ENCODE data around the gene CBFA2T3.
"Not testable (repeated sequence)": the region's sequence is repeated elsewhere in the genome, so short reads cannot be mapped to it uniquely, and the experiment has no call there.

The CBFA2T3 gene

DNA sequence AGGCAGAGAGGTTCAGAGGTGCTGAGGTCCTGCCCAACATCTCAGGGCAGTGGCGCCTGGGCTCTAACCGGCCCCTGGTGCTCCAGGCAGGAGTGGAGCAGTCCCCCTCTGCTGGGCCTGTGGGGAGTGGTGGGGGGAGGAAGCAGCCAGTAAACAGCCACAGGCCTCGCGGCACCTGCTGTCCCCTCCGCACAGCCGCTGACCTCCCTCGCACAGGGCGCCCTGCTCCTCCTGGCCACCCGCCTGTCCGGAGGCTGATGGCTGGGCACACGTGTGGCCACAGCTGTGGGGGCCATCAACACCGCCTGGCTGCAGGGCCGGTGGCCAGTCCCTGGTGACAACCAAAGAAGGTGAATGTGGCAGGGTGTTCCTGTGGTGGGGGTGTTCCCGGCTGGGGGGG lies 73.7 kb downstream of the CBFA2T3 start:
- no peak for DNase-seq

DNA sequence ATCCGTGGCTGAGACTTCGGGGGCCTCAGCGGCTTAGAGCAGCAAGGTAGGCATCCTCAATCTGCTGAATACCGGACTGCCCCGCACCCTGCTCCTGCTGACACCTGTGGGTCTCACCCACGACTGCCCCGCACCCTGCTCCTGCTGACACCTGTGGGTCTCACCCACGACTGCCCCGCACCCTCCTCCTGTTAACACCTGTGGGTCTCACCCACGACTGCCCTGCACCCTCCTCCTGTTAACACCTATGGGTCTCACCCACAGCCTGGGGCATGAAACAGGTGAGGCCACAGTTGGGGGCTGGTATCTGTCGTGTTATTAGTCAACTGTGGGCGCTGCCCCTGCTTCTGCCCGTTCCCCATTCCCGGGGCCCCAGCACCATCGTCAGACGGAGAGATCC lies 74.3 kb downstream of the CBFA2T3 start:
- DNase-seq = no peak

DNA sequence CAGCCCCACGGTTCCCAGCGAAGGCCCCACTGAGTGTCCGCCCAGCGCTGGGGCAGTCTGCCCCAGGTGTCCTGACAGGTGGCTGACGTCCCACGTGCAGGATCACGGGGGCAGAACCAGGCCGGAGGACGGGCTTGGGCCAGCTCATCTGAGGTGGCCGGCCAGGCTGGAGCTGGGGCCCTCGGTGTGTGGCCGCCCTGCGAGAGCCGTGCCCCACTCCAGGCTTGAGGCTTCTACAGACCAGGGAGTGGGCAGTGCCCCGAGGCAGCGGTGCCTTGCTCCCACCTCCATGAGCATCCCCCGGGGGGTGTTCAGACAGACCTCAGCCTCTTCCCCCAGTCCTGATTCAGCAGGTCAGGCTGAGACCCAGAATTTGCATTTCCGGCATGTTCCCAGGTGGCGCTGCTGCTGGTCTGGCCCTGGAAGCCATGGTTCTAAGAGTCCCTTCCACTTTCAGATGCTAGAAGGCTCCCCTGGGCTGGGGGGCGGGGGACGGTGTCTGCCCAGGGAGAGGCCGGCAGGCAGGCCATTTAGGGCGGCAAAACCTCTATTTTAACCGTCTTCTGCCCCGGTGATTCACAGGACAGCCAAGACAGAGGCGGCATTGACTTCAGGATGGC lies 75.2 kb downstream of the CBFA2T3 start:
- no peak for DNase-seq

DNA sequence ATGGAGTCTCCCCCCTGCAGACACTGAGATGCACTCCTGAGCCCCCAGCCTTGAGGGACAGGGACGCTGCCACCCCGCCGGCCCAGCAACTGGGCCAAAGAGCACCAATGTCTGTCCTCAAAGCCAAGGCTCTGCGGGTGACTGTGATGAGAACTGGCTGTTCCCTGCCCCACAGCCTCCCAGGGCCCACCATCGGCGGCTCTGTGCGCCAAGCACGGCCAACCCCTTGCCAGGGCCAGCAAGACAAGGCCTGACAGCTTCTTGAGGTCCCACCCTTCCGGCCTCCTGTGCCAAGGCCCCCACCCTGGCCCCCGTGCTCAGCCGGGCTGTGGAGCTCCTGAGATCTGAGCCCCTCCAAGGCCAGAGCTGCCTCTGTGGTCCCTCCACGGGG lies 76.3 kb downstream of the CBFA2T3 start:
- no peak for DNase-seq

DNA sequence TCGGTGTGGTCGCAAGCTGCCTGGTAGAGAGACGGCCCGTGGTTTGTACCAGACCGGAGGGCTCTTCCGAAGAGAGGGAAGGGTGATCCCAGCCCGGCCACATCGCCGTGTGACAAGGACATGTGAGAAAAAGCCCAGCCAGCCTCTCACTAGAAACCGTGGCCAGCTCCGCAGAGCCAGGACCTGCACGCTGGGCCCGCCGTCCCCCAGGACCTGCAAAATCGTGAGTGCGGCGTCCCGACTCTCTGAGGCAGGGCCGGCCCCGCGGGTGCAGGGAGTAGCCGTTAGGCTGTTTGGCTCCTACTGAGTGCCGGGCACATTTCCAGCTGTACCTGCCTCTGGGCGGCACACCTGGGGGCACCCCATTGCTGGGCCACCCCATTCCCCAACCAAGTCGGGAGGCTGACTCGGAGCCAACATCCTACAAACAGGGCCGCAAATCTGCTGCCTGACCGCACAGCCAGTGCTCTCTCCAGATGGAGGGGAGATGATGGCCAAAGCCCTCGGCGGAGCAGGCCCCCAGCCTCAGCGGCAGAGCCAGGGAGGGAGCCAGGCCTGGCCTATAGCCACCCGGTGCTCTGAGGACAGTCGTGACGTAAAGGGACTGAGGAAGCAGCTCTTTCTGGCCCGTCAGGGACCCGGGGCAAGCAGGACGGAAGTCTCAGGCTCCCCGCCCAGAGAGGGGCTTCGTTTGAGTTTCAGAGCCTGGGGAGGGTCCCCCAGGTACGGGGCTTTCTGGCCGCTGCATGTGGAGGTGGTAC lies 76.9 kb downstream of the CBFA2T3 start:
- no peak for DNase-seq

DNA sequence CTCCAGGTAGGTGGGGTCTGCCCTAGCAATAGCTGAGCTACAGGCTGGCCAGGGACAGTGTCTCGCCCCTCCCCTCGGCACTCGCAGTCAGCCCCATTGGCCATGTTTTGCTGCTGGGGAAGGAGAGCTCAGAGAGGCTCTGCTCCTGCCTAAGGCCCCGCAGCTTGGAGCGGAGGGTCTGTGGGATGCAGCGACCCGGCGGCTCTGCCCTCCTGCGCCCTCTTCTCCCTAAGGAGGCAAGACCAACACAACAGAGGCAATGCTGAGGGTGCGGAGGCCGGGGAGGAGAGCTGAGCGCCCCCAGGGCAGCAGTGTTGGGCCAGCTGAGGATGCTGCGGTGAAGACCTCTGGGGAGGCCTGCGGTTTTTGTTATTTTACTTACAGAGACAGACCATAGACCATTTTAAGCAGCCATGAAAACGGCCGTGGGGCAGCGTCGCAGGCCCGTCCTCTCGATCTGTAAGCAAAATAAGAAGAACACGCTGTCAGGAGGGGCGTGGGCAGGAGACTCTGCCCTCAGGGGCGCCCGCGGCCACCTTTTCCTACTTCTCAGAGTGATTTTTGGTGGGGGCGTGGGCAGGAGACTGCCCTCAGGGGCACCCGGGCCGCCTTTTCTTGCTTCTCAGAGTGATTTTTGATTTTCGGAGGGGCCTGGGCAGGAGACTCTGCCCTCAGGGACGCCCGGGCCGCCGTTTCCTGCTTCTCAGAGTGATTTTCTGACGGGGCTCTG lies 79.1 kb downstream of the CBFA2T3 start:
- DNase-seq = no peak

DNA sequence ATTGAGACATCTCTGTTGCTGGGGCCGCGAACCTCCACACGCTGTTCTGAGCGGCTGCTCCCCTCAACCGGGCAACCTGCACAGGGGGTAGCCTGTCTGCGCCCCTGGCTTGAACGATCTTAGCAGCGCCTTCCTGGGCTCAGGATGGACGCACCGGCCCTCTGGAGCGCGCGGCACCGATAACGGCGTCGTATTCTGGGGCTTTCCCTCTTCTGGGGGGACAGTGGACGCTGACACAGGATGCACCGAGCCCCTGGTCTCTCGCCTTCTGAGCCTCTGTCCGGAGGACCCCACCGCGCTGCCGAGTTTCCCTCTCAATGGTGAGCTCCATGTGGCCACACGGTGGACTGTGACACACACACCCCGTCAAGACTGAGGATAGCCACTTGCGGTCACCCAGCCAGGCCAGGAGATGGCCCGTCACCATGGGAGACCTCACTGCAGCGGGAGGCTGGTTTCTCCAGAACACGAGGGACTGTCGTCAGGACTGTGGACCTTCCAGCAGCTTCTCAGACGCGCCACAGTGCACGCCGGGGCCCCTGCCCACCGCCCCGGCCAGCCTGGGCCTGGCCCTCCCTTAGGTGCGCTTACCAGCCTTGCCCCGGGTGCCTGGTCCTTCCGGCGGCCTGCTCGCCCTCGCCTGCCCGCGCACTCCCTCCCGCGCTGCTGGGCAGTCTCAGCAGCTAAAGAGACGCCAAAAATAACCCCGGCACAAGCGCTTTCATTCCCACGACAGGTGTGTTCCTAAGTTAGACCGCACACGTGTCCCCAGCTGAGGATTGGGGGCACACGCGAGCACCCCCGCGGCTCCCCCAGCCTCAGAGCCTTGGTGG lies 80.6 kb downstream of the CBFA2T3 start:
- DNase-seq = no peak

DNA sequence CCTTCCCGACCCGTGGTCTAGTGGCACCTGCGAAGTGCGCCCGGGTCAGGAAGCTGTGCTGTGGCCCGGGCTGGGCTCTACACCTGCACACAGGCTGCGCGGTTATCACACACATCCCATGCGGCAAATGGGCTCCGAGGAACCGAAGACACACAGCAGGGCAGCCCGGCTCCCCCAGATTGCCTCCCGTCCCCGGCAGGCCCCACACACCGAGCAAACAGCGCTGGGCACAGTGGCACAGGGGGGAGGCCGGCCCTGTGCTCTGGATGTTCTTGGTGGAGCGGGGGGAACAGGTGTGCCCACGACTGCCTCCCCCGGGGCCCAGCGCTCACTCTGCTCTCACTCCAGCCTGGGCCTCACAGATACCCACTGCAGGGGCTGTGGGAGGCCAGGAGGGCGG lies 81.7 kb downstream of the CBFA2T3 start:
- DNase-seq = no peak

DNA sequence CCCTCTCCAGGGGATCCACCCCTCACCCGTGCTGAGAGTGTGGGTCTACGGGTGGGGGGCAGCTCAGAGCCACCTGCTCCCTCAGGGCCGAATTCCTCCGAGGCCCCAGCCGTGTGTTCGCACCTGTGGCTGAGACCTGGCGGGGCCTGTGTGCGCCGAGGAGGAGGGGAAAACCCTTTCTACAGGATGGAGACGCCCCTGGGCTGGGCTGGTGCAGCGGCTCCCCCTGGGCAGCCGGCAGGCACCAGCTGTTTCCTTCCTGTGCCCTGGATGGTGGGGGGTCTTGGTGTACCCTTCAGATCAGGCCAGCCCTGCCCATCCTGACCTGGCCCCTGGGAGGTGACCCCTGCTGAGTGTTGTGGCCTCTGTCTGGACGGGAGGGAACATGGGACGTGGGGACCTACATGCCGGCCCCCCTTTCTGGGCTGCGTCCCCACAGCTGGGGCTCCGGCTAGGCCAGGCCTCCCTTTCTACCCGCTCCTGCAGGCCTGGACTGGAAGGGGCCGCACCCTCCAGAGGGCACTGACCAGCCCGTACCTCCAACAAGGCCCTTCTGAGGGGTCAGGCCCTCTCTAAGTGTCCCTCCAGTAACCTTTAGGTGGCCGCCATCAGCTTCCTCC lies 82.2 kb downstream of the CBFA2T3 start:
- DNase-seq = no peak

DNA sequence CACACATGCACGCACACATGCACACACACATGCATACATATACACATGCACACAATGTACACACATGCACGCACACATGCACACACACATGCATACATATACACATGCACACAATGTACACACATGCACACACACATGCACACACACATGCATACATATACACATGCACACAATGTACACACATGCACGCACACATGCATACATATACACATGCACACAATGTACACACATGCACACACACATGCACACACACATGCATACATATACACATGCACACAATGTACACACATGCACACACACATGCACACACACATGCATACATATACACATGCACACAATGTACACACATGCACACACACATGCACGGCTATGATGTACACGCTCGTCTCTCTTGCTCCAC lies 82.7 kb downstream of the CBFA2T3 start:
- DNase-seq = not testable (repeated sequence)

DNA sequence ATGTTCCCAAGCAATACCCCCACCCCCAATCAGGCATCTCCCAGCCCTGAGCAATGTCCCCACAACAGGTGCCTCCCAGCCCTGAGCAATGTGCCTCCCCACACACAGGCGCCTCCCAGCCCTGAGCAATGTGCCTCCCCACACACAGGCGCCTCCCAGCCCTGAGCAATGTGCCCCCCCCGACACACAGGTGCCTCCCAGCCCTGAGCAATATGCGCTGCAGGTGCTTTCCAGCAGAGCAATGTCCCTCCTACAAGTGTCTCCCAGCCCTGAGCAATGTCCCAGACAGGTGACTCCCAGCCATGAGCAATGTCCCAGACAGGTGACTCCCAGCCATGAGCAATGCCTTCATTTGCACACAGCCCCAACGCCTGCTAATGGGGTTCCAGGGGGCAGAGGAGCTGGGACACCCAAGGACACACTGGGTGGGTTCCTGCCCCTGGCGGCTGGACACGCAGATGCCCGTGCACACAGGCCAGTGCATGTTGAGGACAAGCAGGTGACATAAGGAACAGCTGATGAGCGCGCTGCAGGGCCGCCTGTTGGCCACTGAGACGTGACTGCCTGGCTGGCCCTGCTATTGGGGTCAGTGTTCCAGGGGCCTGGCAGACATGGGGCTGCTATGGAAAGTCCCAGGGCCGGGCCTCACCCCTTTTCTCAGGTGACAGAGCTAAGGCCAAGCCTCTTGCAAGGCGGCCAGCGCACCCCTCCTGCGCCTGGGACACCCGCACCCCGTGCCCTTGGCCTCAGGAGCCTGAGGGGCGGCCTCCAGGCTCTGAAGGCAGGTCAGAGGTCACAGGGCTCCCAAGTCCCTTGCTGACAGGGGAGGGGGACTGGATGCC lies 83.7 kb downstream of the CBFA2T3 start:
- no peak for DNase-seq

DNA sequence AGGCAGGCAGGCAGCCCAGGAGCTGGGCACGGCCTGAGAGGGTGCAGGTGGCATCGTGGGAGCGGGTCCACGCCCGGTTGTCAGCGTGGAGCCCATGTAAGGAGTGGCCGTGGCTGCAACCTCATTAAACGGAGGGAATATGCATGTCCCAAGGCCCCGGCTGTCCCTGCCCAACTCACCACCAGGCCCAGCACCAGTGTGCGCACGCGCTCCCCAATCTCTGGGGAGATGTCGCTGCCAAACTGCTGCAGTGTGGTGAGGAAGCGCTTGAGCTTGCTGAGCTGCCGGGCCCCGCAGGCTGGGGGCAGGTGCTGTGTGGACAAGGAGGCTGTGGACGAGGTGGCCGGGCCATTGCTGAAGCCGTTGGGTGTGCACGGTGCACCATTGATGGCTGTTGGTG lies 84.9 kb downstream of the CBFA2T3 start:
- DNase-seq = no peak

DNA sequence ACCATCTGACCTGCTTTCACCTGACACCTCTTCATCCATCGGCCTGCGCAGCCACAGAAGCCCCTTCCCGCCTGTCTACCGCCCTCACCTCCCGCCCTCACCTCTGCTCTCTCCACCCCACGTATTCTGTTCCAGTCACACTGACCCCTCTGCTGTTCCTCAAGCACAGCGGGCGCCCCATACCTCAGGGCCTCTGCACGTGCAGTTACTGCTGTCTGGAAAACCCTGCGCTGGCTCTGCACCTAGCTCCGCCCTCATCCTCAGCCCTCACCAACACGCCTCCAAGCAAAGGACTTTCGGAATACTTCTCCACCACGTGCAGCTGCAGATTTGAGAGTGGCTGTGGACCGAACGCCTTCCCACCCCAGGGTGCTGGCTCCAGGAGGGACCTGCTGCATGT lies 85.9 kb downstream of the CBFA2T3 start:
- no peak for DNase-seq

DNA sequence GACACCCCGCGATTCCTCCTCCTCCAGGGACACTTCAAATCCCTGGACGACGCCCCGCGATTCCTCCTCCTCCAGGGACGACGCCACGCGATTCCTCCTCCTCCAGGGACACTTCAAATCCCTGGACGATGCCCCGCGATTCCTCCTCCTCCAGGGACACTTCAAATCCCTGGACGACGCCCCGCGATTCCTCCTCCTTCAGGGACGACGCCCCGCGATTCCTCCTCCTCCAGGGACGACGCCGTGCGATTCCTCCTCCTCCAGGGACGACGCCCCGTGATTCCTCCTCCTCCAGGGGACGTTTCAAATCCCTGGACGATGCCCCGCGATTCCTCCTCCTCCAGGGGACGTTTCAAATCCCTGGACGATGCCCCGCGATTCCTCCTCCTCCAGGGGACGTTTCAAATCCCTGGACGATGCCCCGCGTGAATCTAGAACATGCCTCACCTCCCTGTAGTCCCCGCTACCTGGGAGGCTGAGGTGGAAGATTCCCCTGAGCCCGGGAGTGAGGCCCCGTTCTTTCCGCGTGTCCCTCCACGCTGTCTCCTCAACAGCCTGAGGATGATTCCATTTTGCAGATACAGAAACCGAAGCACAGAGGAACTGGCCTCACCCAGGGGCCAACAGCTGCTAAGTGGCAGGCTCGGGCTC lies 87.2 kb downstream of the CBFA2T3 start:
- not testable (repeated sequence) for DNase-seq

DNA sequence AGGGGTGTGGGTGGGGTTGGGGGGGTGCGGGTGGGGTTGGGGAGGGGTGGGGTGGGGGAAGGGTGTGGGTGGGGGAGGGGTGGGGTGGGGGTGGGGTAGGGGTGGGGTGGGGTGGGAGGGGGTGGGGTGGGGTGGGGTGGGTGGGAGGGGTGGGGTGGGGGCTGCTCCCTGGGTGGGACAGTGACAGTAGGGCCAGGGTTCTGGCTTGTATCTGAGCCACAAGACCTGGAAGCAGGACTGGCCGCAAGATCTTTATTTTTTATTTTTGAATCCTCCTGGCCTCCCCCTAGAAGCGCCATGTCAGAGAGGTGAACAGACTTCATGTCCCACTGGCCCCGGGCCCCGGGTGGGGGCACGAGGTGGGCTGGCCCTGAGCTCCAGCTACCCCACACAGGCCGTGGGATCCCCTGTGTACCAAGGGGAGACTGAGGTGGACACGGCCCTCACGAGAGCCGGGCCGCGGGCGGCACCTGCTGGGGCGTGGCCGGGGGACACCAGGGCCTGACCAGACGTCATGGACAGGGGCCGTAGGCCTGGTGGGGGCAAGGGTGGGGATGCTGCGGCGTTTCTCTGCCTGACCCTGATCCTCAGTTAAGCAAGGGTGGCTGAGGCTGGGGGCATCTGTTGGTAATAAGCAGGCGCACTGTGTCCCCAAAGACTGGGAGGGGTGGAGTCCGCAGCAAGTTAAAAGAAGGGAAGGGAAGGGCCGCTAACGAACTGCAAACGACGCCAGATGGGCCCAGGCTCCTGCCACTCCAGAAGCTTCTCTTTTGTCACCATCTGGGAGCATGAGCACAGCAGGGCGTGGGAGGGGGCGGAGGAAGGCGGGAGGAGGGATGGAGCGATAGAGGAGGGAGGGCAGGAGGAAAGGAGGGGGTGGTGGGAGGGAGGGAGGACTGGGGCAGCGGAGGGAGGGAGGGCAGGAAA lies 88.3 kb downstream of the CBFA2T3 start:
- peak; percentile 98 for DNase-seq

DNA sequence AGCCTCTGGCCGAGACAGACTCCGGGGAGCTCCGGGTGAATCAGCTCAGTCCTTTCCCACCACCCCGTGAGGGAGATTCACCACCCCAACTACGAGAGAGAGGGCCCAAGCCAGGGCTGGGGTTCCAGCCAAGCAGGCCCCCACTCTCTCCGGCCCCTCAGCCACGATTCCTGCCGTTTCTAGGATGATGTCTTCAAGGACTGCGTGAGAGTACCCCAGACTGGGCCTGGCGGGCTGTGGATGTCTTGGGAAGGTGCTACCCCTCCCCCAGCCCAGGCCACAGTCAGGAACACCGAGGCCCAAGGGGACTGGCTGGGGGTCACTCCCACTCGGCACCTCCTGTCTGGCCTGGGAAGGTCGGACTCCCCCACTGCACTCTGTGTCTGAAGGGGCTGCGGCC lies 89.0 kb downstream of the CBFA2T3 start:
- no peak for DNase-seq

DNA sequence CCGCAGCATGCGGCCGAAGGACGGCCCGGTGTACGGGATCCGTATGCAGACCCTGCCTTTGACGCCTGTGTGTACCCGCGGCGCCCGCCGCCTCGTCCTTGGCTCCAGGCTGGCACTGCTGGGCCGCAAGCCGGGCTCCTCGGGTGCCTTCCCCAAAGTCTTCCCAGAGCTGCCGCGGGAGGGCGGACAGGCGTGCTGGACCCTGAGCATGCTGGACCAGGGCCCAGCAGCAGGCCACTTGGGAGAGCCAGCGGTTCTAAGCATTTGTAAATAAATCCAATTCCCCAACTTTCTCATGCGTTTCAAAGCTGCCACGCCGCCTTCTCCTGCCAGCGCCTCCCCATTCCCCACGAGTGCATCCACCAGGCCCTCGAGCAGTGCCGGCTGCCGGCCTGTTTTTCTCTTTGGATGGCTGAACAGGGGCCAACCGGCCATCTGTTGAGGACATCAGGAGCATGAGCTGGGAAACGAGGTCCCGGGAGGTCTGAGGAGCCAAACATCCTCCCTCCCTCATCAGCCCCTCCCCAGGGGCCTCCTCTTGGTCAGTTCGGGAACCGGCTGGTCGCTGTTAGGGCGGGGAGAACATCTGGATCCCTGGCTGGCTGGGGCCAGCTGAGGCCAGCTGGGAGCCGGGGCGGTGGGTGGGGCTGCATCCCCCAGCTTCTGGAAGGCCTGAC lies 90.0 kb downstream of the CBFA2T3 start:
- DNase-seq = peak; percentile 32

DNA sequence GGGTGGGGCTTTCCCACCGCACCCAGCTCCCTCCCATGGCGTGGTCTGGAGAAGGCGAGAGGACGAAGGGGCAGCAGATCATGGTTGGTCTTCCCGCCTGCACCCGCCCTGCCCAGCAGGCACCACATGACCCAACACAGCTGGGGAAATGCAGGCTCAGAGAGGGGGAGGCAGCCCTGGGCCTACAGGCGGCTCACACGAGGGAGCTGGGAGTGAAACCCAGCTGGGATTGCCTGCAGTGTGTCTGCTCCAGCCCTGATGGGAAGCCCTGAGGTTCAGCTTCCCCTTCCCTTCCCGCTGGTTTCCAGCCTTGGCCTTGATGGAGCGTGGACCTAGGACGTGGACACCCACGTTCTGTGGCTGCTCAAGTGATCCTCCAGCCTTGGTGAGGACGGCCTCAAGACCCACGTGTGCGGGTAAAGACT lies 90.6 kb downstream of the CBFA2T3 start:
- DNase-seq = no peak

DNA sequence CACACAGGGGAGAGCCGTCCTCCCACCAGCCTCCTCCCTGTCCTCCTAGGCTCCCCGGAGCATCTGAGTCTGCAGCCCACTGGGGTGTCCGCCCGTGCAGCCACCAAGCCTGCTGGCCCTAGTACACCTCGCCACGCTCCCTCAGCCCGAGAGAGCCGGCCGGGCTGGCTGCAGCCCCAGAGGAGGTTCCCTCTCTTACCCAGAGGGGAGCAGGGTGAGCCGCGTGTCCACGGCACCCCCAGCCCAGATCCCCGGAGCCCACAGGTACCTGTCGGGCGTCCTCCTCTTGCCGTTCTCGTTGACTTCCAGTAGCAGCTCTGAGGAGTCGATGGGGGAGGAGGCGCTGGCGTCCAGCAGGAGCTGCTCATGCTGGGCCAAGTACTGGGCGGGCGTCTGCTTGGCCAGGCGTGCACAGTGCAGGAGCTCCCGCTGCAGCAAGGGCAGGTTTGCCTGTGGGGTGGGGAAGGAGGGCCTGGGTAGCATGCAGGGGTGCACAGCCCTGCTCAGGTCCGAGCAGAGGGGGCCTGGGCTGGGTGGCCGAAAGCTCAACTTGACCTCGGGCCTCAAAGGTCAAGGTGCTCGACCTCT lies 91.2 kb downstream of the CBFA2T3 start:
- DNase-seq = no peak
